HG02571 (cell line): ENCODE measurements around the gene KCNA10.

Experiments used
- ATAC-seq: cut with Tn5 transposase; IDR thresholded peaks from one replicate; pipeline ENCODE4 v1.9.1; 2021; ENCODE audit warnings: mild to moderate bottlenecking, moderate library complexity; ENCODE audit not compliant: unreplicated experiment

KCNA10 gene

DNA sequence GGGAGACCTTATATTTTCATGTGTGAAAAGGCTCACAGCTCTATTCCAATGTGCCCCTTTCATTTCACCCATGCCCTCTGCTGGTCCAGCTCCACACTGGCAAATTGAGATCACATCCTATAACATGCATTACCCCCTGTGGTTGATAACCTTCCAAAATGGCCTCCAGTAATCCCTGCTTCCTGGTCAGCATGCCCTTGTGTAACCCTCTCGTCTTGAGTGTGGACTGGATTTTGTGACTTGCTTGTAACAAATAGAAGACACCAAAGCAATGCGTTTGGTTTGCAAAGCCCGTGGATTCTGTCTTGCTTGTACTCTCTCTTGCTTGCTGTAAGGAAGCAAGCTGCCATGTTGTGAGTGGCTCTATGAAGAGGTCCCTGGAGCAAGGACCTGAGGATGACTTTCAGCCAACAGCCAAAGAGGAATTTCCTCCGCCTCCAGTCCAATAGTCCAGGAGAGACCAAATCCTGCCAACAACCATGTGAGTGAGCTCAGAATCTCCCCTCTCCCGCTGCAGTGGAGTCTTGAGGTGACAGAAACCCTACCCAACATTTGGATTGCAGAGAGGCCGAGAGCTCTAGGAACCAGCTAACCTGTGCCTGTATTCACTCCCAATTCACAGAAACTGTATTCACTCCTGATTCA, 17.4 kb downstream of the KCNA10 start:
- no peak for ATAC-seq

GRCh38 chr1:110498270-110498669, 20.7 kb downstream of the KCNA10 start:
- no peak for ATAC-seq

- ATAC-seq: no peak
These were observed 22.9 kb downstream of the KCNA10 start for GRCh38 chr1:110495926-110496600.

- no peak for ATAC-seq
These were observed 24.2 kb downstream of the KCNA10 start for GRCh38 chr1:110494522-110495406.

- ATAC-seq: no peak
These were observed 24.9 kb downstream of the KCNA10 start for GRCh38 chr1:110494036-110494435.

- ATAC-seq: no peak
These were observed 25.8 kb downstream of the KCNA10 start for GRCh38 chr1:110493059-110493699.

DNA sequence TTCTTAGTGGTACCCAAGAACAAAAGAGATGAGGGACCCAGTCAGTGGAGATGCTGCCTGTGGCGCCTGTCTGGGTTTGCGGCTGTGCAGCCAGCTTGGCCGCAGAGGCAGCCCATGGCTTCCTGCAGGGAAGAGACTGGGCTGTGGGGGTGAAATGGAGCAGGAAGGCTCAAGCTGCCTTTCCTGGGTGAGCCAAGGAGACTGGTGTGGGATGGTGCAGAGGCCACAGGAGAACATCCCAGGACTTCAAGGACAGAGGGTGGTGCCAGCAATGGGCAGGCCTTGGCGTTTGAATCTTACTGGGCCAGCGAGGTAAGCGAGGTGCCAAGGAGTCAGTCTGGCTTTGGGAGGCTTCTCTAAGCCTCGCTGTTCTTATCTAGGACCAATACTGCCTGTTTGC, 26.4 kb downstream of the KCNA10 start:
- ATAC-seq: no peak

DNA sequence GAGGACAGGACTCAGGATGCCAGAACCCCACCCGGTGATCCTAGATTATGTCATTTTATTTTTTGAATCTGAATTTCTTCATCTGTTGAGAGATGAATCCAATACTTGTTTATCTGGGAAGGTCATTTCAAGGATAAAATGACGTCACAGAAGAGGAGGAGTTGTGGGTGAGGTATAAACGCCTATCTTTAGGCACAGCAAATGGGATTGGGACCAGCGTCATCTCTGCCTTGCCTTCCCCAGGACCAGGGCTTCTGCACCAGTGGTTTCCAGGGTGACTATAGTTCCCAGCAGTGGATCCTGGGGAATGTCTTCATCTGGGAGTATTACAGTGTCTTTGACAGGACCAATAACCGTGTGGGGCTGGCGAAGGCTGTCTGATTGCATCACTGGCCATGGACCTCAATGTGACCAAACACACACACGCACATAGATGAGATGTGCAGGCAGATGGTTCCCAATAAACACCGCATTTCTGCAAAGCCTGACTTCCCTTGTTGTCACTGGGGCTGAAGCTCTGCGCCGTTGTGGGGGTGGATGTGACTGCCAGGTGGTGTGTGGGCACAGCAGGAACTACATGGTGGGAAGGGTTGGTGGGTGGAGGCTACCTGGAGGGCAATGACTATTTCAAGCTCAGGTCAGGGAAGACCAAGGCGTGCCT, 28.1 kb downstream of the KCNA10 start:
- no peak for ATAC-seq

- ATAC-seq: no peak
These were observed 28.9 kb downstream of the KCNA10 start for GRCh38 chr1:110489973-110490542.

GRCh38 chr1:110489406-110489805, 29.6 kb downstream of the KCNA10 start:
- ATAC-seq: no peak

- no peak for ATAC-seq
These were observed 30.1 kb downstream of the KCNA10 start for GRCh38 chr1:110488867-110489266.

DNA sequence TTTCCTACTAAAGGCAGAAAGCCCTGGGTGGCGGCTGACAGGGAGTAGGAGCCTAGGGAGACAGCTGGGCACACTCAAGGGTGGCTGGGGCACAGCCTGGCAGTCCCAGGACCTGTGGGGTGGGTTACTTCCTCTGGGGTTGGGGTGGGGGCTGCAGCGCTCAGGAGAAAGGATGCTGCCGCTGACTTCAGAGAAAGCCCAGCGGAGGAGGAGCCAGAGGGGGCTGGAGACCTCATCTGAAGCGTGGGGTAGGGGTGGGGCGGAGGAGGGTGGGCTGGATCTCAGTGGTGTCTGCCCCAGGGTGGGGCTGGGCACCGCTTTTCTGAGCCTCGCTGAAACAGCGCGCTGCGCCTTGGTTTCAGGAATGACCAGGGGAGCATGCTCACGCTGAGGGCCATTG, 30.8 kb downstream of the KCNA10 start:
- no peak for ATAC-seq

GRCh38 chr1:110487726-110488125, 31.2 kb downstream of the KCNA10 start:
- ATAC-seq: no peak

- ATAC-seq: no peak
These were observed 33.2 kb downstream of the KCNA10 start for GRCh38 chr1:110485725-110486124.

DNA sequence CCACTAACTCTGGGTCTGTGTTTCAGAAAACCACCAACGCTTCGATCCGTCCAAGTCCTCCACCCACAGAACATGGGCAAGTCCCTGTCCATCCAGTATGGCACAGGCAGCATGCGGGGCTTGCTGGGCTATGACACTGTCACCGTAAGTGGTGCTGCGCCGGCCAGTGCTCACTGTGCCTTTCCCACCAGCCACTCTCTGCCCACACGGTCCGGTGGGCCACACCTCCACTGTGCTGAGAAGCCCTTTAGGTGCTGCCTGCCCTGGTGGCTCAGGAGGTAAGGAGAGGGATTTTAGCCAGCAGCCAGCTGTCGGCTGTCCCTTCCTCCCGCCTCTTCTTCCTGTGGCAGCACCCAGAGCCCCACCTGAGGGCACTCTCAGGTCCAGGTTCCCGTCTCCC, 34.2 kb downstream of the KCNA10 start:
- ATAC-seq: no peak

GRCh38 chr1:110483308-110483685, 35.7 kb downstream of the KCNA10 start:
- no peak for ATAC-seq

- ATAC-seq: no peak
These were observed 36.2 kb downstream of the KCNA10 start for GRCh38 chr1:110482662-110483307.

- no peak for ATAC-seq
These were observed 36.9 kb downstream of the KCNA10 start for GRCh38 chr1:110481968-110482623.

GRCh38 chr1:110480356-110481096, 38.4 kb downstream of the KCNA10 start:
- ATAC-seq: no peak
